ENCODE measurements around the gene C4A. TPM values are rescaled to one million over a fixed set of nuclear protein-coding genes. Genes with fewer than 3 reads are reported as not detected.

The C4A gene
- total RNA-seq, 1 experiment from 2014 or later = 0.35 TPM

Other genes starting within 250 kb of the C4A start
- 456 and 621 TPM in 2 replicates for gene CLIC1, start 245.5 kb upstream of the C4A start, total RNA-seq (2014; rRNA removed; shearing (Covaris generic))
- 19.5 and 28.4 TPM in 2 replicates for gene MSH5, start 242.1 kb upstream of the C4A start, total RNA-seq (2014; rRNA removed; shearing (Covaris generic))
- gene SAPCD1, start 219.4 kb upstream of the C4A start, total RNA-seq (2014; rRNA removed; shearing (Covaris generic)) = 1.8 and 7.7 TPM in 2 replicates
- gene VWA7, start 204.7 kb upstream of the C4A start, total RNA-seq (2014; rRNA removed; shearing (Covaris generic)) = 0.44 and 2.1 TPM in 2 replicates
- gene VARS1, start 186.3 kb upstream of the C4A start, total RNA-seq (2014; rRNA removed; shearing (Covaris generic)) = 114 and 115 TPM in 2 replicates
- 108 and 150 TPM in 2 replicates for gene LSM2, start 175.1 kb upstream of the C4A start, total RNA-seq (2014; rRNA removed; shearing (Covaris generic))
- 0.15 and 0.55 TPM in 2 replicates for gene HSPA1L, start 166.8 kb upstream of the C4A start, total RNA-seq (2014; rRNA removed; shearing (Covaris generic))
- 45.7 and 58.5 TPM in 2 replicates for gene HSPA1A, start 166.5 kb upstream of the C4A start, total RNA-seq (2014; rRNA removed; shearing (Covaris generic))
- 63.3 and 70.4 TPM in 2 replicates for gene HSPA1B, start 154.3 kb upstream of the C4A start, total RNA-seq (2014; rRNA removed; shearing (Covaris generic))
- gene NEU1, start 119.2 kb upstream of the C4A start, total RNA-seq (2014; rRNA removed; shearing (Covaris generic)) = 56.2 and 58.6 TPM in 2 replicates
- gene SLC44A4, start 103.1 kb upstream of the C4A start, total RNA-seq (2014; rRNA removed; shearing (Covaris generic)) = 0.42 and 0.48 TPM in 2 replicates
- 134 and 136 TPM in 2 replicates for gene EHMT2, start 84.4 kb upstream of the C4A start, total RNA-seq (2014; rRNA removed; shearing (Covaris generic))
- gene ZBTB12, start 80.0 kb upstream of the C4A start, total RNA-seq (2014; rRNA removed; shearing (Covaris generic)) = 7.9 and 8.7 TPM in 2 replicates
- gene C2, start 54.3 kb upstream of the C4A start, total RNA-seq (2014; rRNA removed; shearing (Covaris generic)) = 0.63 and 1.7 TPM in 2 replicates
- not detected in 2 replicates for gene CFB, start 36.0 kb upstream of the C4A start, total RNA-seq (2014; rRNA removed; shearing (Covaris generic))
- gene NELFE, start 23.1 kb upstream of the C4A start, total RNA-seq (2014; rRNA removed; shearing (Covaris generic)) = 109 and 115 TPM in 2 replicates
- 47.2 and 57.6 TPM in 2 replicates for gene SKIC2, start 22.9 kb upstream of the C4A start, total RNA-seq (2014; rRNA removed; shearing (Covaris generic))
- gene DXO, start 9.9 kb upstream of the C4A start, total RNA-seq (2014; rRNA removed; shearing (Covaris generic)) = 18.8 and 19.9 TPM in 2 replicates
- gene C4B, start 32.7 kb downstream of the C4A start, total RNA-seq (2014; rRNA removed; shearing (Covaris generic)) = 1.1 and 1.9 TPM in 2 replicates
- gene CYP21A2, start 56.4 kb downstream of the C4A start, total RNA-seq (2014; rRNA removed; shearing (Covaris generic)) = 0.11 TPM in 1 of 2 replicates, not detected in the other
- gene TNXB, start 127.3 kb downstream of the C4A start, total RNA-seq (2014; rRNA removed; shearing (Covaris generic)) = 2.7 and 4.4 TPM in 2 replicates
- gene ATF6B, start 146.2 kb downstream of the C4A start, total RNA-seq (2014; rRNA removed; shearing (Covaris generic)) = 25.1 and 26.2 TPM in 2 replicates
- 12.5 and 12.8 TPM in 2 replicates for gene FKBPL, start 148.2 kb downstream of the C4A start, total RNA-seq (2014; rRNA removed; shearing (Covaris generic))
- 0.14 TPM in 1 of 2 replicates, not detected in the other for gene PRRT1, start 169.9 kb downstream of the C4A start, total RNA-seq (2014; rRNA removed; shearing (Covaris generic))
- gene PPT2, start 172.1 kb downstream of the C4A start, total RNA-seq (2014; rRNA removed; shearing (Covaris generic)) = 24.7 and 25.5 TPM in 2 replicates
- gene EGFL8, start 182.5 kb downstream of the C4A start, total RNA-seq (2014; rRNA removed; shearing (Covaris generic)) = 4.3 and 5.9 TPM in 2 replicates
- 99.3 and 113 TPM in 2 replicates for gene AGPAT1, start 194.0 kb downstream of the C4A start, total RNA-seq (2014; rRNA removed; shearing (Covaris generic))
- gene RNF5, start 196.3 kb downstream of the C4A start, total RNA-seq (2014; rRNA removed; shearing (Covaris generic)) = 94.6 and 99.0 TPM in 2 replicates
- gene AGER, start 202.2 kb downstream of the C4A start, total RNA-seq (2014; rRNA removed; shearing (Covaris generic)) = 2.2 and 2.8 TPM in 2 replicates
- gene PBX2, start 208.1 kb downstream of the C4A start, total RNA-seq (2014; rRNA removed; shearing (Covaris generic)) = 64.2 and 67.7 TPM in 2 replicates
- 21.2 and 26.8 TPM in 2 replicates for gene GPSM3, start 210.6 kb downstream of the C4A start, total RNA-seq (2014; rRNA removed; shearing (Covaris generic))
- gene NOTCH4, start 242.0 kb downstream of the C4A start, total RNA-seq (2014; rRNA removed; shearing (Covaris generic)) = 0.96 and 1.6 TPM in 2 replicates